NB4 (cell line): Measurements from ENCODE around the gene ADAMTS7.
"Not testable (repeated sequence)": the region's sequence is repeated elsewhere in the genome, so short reads cannot be mapped to it uniquely, and the experiment has no call there.

Experiments used
- CTCF ChIP-seq: IDR thresholded peaks from one replicate; pipeline ENCODE4 v1.5.1; 2012; ENCODE audit warnings: low read depth, low read length
- MAX ChIP-seq: IDR thresholded peaks from 2 replicates; pipeline ENCODE4 v1.6.1; 2011; ENCODE audit warnings: low read depth, low read length
- MYC ChIP-seq: IDR thresholded peaks from 2 replicates; pipeline ENCODE4 v1.6.1; 2011; ENCODE audit warnings: low read depth, low read length
- POLR2A ChIP-seq: IDR thresholded peaks from 2 replicates; pipeline ENCODE4 v1.6.1; 2011; ENCODE audit warnings: mild to moderate bottlenecking; ENCODE audit not compliant: insufficient read length; ENCODE audit errors: extremely low read depth

GRCh38 chr15:78776046-78776925 lies 35.0 kb downstream of the ADAMTS7 start:
- TF ChIP-seq POLR2A, CTCF, MAX, MYC: not testable (repeated sequence)
